GM18526 (cell line): ENCODE data around the gene OPRL1.

Source experiments
- POLR2A ChIP-seq: IDR thresholded peaks from 3 replicates; pipeline ENCODE4 v1.6.1; 2011; ENCODE audit not compliant: insufficient read length; ENCODE audit errors: extremely low read depth

Gene OPRL1

GRCh38 chr20:64144144-64144912, 64.4 kb downstream of the OPRL1 start:
- no peak for TF ChIP-seq POLR2A

- TF ChIP-seq POLR2A: no peak
Observed at GRCh38 chr20:64145458-64146300, 65.8 kb downstream of the OPRL1 start.

GRCh38 chr20:64146301-64146935, 66.5 kb downstream of the OPRL1 start:
- TF ChIP-seq POLR2A: no peak

- no peak for TF ChIP-seq POLR2A
Observed at GRCh38 chr20:64146936-64147477, 67.1 kb downstream of the OPRL1 start.

DNA sequence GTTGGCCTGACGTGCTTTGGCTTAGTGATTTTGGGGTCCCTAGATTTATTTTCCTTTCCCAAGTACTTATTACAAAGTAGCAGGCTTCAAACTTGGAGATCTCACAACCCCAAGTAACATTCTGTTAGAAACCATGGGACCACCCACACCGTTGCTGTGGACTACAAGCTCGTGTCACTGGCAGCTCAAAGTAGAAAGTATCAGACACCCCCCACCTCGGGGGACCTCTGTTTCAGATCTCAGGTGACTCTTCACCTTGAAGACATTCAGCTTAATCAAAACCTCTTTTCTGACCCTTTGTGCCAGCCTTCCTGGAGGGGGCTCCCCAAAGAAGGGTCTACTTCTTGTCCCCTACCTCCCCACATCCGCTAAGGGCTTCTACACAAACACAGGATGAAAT, 68.7 kb downstream of the OPRL1 start:
- no peak for TF ChIP-seq POLR2A

DNA sequence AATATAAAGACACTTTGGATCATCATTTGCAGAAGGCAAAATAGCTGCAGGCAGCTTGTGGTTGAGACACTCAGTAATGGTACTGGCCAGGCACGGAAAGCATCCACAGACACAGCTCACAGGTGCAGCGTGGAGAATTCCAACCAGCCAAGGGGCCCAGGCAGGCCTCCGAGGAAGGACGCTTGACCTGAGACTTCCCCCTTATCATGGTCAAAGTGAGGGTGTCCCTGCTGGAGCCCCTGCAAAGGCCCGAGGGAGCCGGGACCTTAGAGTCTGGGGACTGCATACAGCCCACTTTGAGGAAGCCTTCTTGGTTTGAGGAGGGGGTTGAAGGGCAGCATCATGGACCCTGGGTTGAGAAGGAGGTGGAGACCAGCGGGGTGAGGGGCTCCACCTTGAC, 69.3 kb downstream of the OPRL1 start:
- no peak for TF ChIP-seq POLR2A

- no peak for TF ChIP-seq POLR2A
Observed at GRCh38 chr20:64149809-64150560, 70.1 kb downstream of the OPRL1 start.
